Psoas muscle (tissue), 8 donors: ENCODE data around the gene MGME1. TPM values are rescaled to one million over a fixed set of nuclear protein-coding genes. Genes with fewer than 3 reads are reported as not detected.

Experiments
- ATAC-seq, 4 donors: fragments of 200-7000 bp; cut with Tn5 transposase; one replicate each; pipeline ENCODE4 v1.9.1; 2020; ENCODE audit warnings: moderate library complexity in 3 of 4, mild to moderate bottlenecking in 2 of 4
- DNase-seq, 2 donors: peaks; one replicate each; pipeline ENCODE4 v3.0.0-alpha.2; 2020
- H3K27ac ChIP-seq: fragments of 200-600 bp; one replicate; pipeline ENCODE4 v1.8.0; 2022
- H3K27me3 ChIP-seq, 3 donors: fragments of 200-600 bp in 1 of 3; one replicate each; pipeline versions ENCODE4 v1.6.1 to v1.8.0; 2013 to 2022; ENCODE audit warnings: low read length in 2 of 3, mild to moderate bottlenecking in 2 of 3, moderate library complexity in 1 of 3; ENCODE audit not compliant: insufficient read depth in 3 of 3
- H3K36me3 ChIP-seq, 2 donors: fragments of 200-600 bp in 1 of 2; one replicate each; pipeline versions ENCODE4 v1.6.1 to v1.8.0; 2013 to 2022; ENCODE audit warnings: low read depth in 1 of 2, mild to moderate bottlenecking in 1 of 2, moderate library complexity in 1 of 2; ENCODE audit not compliant: insufficient read depth in 1 of 2
- H3K4me1 ChIP-seq: fragments of 200-600 bp; one replicate; pipeline ENCODE4 v1.8.0; 2022
- H3K4me3 ChIP-seq: fragments of 200-600 bp; one replicate; pipeline ENCODE4 v1.8.0; 2022; ENCODE audit warnings: mild to moderate bottlenecking
- H3K9me3 ChIP-seq: fragments of 200-600 bp; one replicate; pipeline ENCODE4 v1.8.0; 2022
- CTCF ChIP-seq: fragments of 200-600 bp; IDR thresholded peaks from one replicate; pipeline ENCODE4 v1.8.0; 2022; ENCODE audit warnings: antibody characterized with exemption
- WGBS, 3 donors: extraction: QIAGEN DNeasy Blood & Tissue Kit; methylation state at CpG; one replicate each; pipeline versions ENCODE4 v1.1.6 to v1.1.7; 2013; 5-methylcytosine and 5-hydroxymethylcytosine counted together
- intact Hi-C, 2 donors: fragments of 100-400 bp; cut with DNase I; formaldehyde crosslinking; loops; one replicate each; pipeline versions ENCODE4 v1.11.0 to v1.14.2; 2022
- polyA plus RNA-seq, 3 donors: library from polyadenylated mRNA; stranded (reverse); fragments of 200-250 nt; gene quantifications; one replicate each; pipeline ENCODE4 v1.2.3, GENCODE V29; 2013
- total RNA-seq, 4 donors: library from RNA; stranded (reverse); fragmentation: NEBNext Ultra II Directional in 2 of 4; extraction: Animal tissue kit (Norgen Biotek cat#: 25700) in 2 of 4; gene quantifications; one replicate each; pipeline versions ENCODE4 v1.2.1 to v1.2.4, GENCODE V29; 2021 to 2023
- donor health status: healthy with polysubstance abuse.
- donor health status: DM: no; HTN: no; CAD: no; lungs with moderate emphysema.
- donor health status: Bipolar disorder and iron deficiency.
- donor health status: healthy.
- donor health status: DM: yes; HTN: yes; CAD: no.
- donor health status: DM: no; HTN: no; CAD: no.
- donor health status: DM: no; HTN: no; CAD: no.
- donor health status: DM: yes; HTN: yes; CAD: no.

The MGME1 gene
- total and polyA plus RNA-seq, 7 donors, result 4.3 to 21.8 (median 9.2) TPM

- DNase-seq, result no peak
- 35 to 45% (median 44%) methylated on average over 3 of the region's 3 CpGs for WGBS, 3 donors
- no peaks in the 10 kb centered on the region for H3K27me3 ChIP-seq
These were observed 25.5 kb upstream of the MGME1 start for GRCh38 chr20:17943343-17943742.

GRCh38 chr20:17944854-17945474 lies 23.9 kb upstream of the MGME1 start:
- H3K27me3 ChIP-seq, result no peaks in the 10 kb centered on the region
- no peak overlapping the region for H3K27ac ChIP-seq
- no peaks in the 10 kb centered on the region for H3K9me3 ChIP-seq
- DNase-seq (no peak), ATAC-seq (no peak)
- no peak for TF ChIP-seq CTCF
- intact Hi-C loops, result no loop called here
- H3K4me3 ChIP-seq, result no peak overlapping the region
- H3K36me3 ChIP-seq, result peaks cover 17 to 98% of the 10 kb centered on the region in 2 donors
- 92 to 94% (median 93%) methylated on average over 4 of the region's 4 CpGs for WGBS, 3 donors
- H3K4me1 ChIP-seq, result no peaks in the 10 kb centered on the region

More at GRCh38 chr20:17943343-17943742, 25.5 kb upstream of the MGME1 start:
- Histone ChIP-seq H3K36me3 (peaks cover 13 to 81% of the 10 kb centered on the region in 2 donors), H3K9me3 (no peaks in the 10 kb centered on the region), H3K4me3 (no peak overlapping the region), H3K27ac (no peak overlapping the region), H3K4me1 (peaks cover 9% of the 10 kb centered on the region)
- no peak for TF ChIP-seq CTCF
- ATAC-seq, result no peak
- intact Hi-C loops, result no loop called here

GRCh38 chr20:17946040-17946439 lies 22.8 kb upstream of the MGME1 start:
- ATAC-seq (no peak), DNase-seq (no peak)
- 89 to 99% (median 91%) methylated on average over 5 of the region's 5 CpGs for WGBS, 3 donors
- no peaks in the 10 kb centered on the region for H3K9me3 ChIP-seq
- H3K27me3 ChIP-seq, result no peaks in the 10 kb centered on the region
- no peak for TF ChIP-seq CTCF
- peaks cover 25 to 100% of the 10 kb centered on the region in 2 donors for H3K36me3 ChIP-seq
- intact Hi-C loops, result no loop called here
- no peaks in the 10 kb centered on the region for H3K4me1 ChIP-seq
- no peak overlapping the region for H3K27ac ChIP-seq
- no peak overlapping the region for H3K4me3 ChIP-seq

- no peak for TF ChIP-seq CTCF
- Histone ChIP-seq H3K4me1 (no peaks in the 10 kb centered on the region), H3K27ac (no peak overlapping the region), H3K4me3 (no peak overlapping the region), H3K27me3 (no peaks in the 10 kb centered on the region), H3K9me3 (no peaks in the 10 kb centered on the region), H3K36me3 (peaks cover 23 to 100% of the 10 kb centered on the region in 2 donors)
- intact Hi-C loops, result no loop called here
- DNase-seq, result no peak
- ATAC-seq, result no peak
- 58 to 71% (median 62%) methylated on average over 6 of the region's 6 CpGs for WGBS, 3 donors
These were observed 22.0 kb upstream of the MGME1 start for GRCh38 chr20:17946572-17947473.
